Measurements from ENCODE around the gene DGAT2L6. TPM values are rescaled to one million over a fixed set of nuclear protein-coding genes. Genes with fewer than 3 reads are reported as not detected.

Gene DGAT2L6, protein sequence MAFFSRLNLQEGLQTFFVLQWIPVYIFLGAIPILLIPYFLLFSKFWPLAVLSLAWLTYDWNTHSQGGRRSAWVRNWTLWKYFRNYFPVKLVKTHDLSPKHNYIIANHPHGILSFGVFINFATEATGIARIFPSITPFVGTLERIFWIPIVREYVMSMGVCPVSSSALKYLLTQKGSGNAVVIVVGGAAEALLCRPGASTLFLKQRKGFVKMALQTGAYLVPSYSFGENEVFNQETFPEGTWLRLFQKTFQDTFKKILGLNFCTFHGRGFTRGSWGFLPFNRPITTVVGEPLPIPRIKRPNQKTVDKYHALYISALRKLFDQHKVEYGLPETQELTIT
- not detected for total RNA-seq

DNA sequence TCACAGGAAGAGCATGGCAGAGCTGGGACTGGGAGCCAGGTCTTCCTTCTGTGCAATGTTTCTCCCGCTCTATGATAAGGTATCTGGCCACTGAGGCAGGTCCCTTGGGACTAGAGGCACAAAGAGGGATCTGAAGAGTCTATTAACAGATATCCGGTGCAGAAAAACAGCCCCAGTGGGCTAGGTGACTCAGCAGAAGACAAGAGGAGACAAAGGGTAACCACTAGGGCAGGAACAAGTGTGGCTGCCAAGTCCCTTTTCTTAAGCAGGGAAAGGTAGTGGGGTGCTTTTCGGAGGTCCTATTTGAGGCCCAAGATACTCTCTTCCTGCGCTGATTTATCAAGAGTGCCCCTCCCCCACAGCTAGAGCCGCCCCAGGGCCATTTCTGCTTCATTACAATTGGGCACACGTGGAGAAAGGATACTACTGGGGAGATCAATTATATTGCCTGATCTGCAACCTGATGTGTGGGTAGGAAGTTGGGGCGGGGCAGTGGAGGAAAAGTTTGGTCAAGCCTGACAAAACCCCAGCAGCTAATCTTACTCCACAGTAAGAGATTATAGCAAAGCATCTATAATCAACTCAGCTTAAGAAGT, at the start of gene DGAT2L6:
Gene DGAT2L6, plus strand, starts transcription at position 546 of the 596 bp plus-strand sequence. CDS start 100 bp downstream, outside the sequence.
- DNase-seq: no peak

DNA sequence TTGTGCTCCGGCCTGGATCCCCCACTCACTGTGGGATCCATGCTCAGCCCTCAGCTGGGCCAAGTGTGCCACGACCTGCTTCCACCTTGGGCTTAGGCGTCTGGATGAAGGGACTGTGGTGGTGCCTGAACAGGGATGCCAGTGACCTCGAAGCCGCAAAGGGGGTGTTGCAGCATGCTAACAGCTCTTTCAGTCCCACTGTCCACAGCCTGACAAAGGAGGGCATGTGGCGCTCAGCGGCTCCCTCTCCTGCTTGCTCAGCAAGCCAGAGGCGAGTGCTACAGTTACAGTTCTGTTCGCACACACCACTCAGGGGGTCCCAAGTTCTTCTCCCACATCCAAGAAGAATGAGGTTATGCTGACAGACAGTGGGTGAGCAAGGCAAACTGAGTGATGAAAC, 49.2 kb upstream of the DGAT2L6 start:
- DNase-seq: no peak

DNA sequence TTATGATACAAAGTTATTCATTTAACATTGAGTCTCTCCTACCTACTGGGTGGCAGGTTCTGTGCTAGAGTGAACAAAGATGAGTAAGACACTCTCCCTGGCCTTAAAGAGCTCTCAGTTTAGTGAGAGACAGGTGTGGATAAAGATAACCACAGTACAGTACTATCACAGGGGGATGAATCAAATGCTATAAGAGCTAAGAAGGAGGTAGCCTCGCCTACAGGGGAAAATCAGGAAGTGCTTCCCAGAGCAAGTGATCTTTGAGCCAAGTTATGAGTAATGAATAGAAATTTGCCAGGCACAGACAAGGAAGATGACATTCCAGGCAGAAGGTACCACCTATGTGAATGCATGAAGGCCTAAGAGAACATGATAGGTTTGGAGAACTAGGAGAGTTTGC, 47.5 kb upstream of the DGAT2L6 start:
- DNase-seq: no peak

DNA sequence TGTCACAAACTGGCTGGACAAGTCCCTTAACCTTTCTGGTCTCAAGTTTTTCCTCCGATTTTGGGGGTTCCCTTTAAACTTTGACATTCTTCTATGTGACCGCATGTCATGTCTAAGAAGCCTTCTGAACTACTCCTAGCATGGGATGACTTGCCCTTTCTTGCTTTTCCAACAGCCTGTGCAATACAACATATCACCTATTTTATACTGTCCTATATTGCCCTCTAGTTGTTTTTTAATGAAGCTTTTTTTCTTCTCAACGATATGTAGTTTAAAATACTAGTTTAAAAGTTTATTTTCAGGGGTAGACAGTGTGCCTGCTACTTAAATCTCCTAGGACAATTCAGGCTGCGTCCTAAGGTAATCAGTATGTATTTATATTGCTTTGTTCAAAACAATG, 45.1 kb upstream of the DGAT2L6 start:
- DNase-seq: no peak

DNA sequence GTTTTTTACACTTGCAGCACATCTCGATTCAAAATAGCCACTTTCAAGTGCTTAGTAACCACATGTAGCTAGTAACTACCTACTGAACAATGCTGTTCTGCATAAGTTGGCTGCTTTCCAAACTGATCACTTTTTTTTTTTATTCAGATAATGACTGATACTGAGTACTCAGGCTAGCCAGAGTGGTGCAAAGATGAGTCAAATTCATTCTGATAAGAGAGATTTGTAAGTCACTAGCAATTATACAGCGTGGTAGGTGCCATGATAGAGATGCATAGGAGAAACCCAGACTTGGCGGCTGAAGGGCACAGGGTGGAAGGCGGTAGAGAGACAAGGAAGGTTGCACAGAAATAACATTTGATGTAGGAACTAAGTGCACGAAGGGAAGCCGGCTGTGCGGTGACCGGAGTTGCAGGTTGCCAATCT, 44.4 kb upstream of the DGAT2L6 start:
- DNase-seq: no peak

DNA sequence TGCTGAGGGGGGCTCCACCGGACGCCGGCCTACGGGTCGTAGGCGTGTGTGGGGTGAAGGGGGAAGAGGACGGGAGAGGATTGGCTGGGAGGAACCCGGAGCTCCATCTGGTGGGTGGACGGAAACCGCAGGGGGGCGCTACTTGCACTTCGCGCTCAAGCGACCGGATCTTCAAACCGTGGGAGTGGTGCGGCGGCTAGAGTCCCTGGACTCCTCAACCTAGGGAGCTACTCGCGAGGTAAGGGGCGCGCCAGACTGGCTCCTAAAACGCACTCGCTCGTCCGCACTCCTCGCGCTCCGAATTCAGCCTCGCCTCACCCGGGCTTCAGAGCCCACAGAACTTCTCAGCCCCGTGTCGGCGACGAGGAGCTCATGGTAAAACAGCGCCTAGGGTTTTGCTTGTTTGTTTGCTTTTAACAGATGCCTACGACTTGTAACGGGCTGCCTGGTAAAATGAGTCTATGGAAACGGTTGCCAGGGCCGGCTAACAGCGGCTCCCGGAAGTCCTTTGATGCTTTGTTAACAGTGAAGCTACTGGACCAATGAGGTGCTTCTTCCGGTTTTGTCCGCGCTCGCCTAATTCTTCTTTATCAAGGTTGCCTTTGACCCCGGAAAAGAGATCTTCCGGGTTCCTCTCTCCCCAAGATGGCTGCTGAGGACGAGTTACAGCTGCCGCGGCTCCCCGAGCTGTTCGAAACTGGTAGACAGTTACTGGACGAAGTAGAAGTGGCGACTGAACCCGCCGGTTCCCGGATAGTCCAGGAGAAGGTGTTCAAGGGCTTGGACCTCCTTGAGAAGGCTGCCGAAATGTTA, 43.8 kb upstream of the DGAT2L6 start, which contains the start of gene IGBP1:
Gene IGBP1, plus strand, starts transcription at position 145 of the 813 bp plus-strand sequence. Its CDS starts 501 bp downstream, at position 646.
- DNase-seq: peak; percentile 69

DNA sequence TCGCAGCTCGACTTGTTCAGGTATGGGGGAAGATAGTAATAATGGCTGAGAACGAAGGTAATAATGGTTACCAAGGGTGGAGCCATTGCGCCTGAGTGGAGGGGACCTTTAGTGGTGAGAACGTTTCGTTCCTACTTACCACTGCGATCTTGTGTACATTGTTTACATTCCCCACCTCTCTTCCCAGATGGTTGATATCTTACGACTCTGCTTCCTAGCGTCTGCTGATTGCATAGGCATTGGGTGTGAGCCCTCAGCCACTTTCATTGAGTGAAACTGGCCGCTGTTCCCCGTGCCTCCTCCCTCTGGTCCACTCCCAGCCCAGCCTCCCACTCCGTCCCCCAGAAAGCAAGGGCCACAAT, 43.2 kb upstream of the DGAT2L6 start:
- no peak for DNase-seq

DNA sequence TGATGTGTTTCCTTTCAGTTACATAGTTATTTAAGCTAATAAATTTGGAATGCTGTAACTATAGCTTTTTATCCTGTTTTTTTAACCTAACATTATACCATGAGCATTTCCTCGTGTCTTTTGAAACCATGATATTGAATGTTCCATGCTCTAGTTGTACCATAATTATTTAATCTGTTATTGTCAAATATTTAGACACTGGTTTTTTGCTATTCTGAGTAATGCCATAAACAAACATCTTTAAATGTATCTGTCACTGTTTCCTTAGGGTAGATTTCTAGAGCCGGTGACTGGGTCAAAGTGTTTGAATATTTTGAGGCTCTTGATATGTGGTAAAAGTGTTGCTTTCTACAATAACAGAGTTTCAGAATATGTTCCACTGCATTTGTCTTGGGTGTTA, 38.7 kb upstream of the DGAT2L6 start:
- no peak for DNase-seq

DNA sequence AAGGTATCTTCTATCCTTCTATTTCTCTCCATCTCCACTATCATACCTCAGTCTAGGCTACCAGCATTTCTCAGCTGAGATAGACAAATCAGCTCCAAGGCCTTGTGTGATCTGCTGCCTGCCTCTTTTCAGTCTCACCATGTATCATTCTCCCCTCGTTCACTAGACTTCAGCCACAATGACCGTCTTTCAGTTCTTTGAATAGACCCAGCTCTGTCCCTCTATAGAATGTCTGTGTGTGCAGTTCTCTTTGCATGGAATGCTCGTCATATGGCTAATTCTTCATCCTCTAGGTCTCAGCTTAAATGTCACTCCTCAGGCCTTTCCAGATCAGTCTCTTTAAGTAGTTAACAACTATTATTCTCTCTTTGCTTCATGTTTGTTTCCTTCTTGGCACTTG, 37.5 kb upstream of the DGAT2L6 start:
- DNase-seq: no peak

DNA sequence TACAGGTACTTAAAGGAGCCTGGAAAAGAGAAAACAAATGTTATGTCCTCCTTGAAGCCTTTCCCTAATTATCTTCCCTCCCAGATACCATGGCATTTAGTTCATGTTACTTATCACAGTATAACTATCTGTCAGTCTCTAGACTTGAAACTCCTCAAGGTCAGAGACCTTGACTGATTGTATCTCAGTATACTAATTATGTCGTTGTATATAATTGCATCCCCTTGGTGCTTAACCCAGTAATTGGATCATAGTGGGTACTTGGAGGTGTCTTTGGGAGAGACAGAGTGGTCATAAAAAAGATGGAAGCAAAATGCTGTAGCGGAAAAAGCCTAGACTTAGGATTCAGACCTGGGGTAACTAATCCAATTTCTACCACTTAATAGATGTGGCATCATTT, 35.9 kb upstream of the DGAT2L6 start:
- DNase-seq: no peak

DNA sequence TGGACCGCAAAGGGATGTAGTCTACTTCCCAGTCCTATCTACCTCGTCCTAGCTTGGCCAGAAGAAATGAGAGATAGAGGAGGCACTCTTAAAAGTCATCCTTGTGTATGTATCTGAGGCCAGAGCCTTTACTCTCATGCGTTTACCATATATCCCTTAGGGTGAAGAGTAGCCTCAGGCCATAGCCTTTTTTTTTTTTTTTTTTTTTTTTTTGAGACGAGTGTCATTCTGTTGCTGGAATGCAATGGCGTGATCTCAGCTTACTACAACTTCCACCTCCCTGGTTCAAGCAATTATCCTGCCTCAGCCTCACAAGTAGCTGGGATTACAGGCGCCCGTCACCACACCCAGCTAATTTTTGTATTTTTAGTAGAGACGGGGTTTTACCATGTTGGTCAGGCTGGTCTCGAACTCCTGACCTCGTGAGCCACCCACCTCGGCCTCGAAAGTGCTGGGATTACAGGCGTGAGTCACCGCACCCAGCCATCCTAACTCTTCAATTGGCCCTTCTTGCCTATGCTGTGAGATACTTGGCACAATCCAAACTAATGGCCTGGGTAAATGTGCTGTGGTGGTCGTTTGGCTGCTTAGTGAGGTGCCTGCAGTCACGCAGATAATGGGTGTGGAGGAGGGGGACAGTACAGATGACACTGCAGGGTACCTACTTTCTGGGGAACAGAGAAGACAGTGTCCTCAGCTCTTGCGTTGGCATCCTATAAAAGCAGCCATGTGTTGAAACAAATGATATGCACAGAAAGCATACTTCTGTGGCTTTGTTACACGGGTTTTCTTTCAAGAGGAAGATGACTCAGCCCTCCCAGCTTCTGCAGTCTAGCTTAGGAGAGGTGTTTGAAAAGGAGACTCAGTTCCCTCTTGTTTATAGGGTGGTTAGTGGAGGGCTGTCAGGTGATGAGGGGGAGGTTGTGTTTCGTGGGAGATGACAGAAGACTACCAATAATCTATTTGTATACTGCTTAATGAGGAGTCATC, 10.4 kb upstream of the DGAT2L6 start:
- no peak for DNase-seq

DNA sequence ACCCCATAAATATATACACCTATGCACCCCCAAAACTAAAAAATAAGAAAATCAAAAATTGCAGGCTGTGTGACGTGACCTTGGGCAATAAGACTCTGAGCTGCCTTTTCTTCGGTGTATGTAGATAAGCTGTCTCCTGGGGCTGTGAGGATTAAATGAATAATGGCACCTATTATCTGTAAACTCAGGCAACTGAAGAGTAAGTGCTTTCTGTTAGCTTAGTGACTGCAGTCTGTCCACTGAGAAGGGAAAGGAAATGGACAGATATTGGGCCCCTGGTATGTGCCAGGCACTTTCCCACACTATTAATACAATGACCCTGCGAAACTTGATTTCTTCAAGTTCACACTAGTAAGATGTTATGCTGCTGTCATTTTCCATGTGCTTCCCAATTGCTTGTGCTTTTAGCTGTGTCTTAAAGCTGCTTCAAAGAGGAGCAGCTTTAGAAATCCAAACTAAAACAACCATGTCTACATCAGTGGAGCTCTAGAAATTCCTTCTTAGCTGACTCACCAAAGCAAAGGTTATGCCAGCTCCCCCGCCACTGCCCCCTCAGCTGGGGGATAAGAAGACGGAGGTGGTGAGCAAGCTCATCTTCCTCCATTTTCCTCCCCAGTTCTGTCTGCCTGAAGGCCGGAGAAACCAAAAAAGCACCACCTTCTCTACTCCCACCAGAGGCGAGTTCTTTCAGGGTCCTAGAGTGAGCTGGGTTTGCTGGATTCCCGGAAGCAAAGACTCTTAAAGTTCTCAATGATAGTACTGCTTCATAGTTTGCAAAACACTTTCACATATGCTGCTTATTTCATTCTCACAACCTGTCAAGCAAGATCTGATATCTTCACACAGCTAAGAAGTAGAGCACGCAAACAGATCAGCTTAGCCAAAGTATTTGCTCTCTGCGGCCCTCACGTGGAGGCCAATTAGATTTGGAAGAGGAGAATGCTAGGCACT, 8.8 kb upstream of the DGAT2L6 start:
- DNase-seq: peak; percentile 35

DNA sequence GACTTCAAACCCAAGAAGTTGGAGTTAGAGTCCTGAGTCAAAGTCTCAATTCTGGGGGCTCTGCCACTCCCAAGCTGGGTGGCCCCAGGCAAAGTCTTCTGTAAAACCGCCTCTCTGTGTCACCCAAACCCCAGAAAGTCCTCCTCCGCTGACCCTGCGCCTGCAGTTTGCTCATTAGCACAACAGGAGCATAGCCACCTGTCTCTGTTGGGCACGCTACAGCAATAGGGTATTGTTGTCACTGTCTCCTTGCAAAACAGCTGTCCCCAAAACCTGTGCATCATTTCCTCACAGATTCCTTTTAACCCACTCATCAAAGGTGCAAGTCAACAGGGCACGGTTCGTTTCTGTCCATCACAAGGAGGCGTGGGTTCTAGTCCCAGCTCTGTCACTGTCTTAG, 8.0 kb upstream of the DGAT2L6 start:
- no peak for DNase-seq

DNA sequence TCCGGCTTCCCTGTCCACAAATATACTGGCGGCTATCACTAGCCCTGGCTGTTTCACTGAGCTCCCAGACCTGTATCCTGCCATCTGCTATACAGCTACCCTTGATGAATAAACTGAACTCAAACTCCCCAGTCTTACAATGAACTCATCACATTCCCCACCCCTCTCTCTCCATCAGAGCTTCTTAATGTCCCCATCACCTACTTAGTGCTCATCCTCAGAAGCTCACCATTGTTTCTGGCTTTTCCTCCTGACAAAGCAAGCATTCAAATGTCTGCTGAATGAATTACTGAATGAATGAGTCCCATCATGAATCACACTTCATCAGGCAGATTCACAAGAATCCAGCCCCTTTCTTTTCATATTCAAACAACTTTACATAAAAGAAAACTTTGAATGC, 5.7 kb upstream of the DGAT2L6 start:
- DNase-seq: no peak

DNA sequence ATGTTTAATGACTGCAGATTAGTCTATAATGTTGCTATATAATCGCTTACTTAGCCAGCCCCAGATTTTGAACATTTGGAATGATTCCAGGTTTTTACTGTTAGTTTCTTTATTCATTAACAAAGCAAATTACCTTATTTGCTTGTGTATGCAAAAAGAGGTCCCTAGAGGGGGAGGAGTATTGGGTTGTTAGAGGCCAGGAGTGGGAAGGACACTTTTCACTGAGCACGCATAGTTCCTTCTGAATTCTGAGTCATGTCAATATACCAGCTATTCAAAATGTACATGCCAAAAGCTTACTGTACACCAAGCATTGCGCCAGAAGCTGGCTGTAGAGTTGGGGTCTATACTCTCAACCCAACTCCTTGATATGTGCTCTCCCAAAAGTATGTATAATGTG, 5.1 kb upstream of the DGAT2L6 start:
- no peak for DNase-seq

DNA sequence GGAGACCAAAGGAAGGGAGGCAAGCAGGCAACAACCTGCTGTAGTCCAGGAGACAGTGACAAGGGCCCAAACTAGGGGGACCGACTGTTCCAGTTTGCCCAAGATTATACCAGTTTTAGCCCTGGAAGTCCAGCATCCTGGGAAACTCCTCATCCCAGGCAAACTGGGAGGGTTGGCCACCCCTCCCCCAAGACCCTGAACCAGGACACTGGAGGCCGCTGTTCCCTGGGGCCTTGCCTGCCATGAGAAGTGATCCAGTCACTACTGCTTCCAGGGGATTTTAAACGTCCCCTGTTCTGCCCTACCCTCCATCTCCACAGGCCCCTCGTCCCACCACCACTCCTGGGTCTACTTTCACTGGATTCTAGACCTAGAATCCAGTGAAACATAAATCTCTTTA, 4.3 kb upstream of the DGAT2L6 start:
- no peak for DNase-seq

DNA sequence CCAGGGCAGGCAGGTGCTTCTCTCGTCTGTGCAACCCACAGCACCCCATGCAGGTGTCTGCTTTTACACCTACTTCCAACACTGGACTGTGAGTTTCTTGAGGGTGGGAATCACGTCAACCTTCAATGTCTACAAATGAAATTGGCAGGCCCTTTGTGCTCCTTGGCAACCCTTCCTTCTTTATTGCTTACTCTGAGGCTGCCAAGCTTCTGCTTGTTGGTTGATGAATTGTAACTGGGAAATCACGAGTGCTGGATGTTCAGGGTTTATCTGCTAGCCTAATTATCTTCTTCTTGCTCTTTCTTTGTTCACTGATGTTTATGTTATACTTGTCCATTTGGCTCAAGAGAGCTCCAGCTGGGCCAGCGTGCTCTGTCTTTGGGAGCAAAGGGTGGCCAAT, 2.5 kb upstream of the DGAT2L6 start:
- no peak for DNase-seq

DNA sequence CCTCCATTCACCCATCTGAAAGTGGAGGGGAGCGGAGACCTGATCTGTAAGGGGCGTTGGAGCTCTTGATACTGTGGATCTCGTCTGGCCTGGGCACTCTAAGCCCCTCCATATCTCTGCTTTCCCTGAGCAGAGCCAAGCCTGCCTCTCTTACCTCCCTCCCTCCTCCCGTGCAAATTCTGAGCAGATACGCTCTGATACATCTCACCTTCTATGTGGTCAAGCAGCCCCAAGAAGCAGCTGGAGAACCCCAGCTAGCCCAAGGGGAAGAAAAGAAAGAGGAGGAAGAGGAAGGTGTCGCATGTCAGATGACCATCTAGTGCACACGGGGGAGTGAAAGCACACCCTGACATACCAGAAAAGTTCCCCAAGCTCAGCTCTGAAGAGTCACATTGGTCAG, 1.9 kb upstream of the DGAT2L6 start:
- no peak for DNase-seq

DNA sequence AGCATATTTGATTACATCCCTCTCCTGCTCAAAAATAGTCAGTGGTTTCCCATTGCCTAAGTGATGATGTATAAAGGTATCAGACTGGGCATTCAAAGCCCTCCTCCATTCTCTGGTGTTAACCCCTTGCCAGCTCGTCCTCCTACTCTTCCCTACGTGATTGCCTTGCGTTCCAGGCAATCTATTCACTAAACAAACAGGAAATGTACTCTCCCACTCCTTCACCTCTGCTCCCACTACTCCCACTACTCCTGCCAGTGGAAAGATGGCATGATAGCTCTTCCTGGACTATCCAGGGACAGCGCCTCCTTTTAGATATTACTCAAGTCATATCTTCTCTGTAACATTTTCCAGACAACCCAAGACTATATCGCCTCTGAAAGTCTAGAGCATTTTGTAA, 5.8 kb downstream of the DGAT2L6 start:
- DNase-seq: no peak

DNA sequence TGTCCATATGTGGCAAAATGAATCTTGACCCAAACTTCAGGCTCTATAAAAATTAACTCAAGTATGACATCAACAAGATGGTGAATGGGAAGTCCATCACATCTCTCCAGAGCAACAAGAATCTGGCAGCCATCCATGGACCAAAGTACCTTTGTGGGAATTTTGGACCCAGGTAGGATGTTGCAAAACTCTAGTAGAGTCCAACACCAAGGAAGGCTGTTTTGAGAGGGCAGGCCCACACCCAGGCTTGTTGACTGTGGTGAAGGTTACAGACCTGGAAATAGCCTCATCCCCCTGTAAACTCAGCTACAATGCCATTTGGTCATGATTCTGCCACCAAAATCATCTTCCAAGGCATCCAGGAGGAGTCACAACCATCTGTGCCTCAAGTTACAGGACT, 12.9 kb downstream of the DGAT2L6 start:
- no peak for DNase-seq

Data from occipital lobe (tissue), 2 donors.